GM20431 (cell line): Measurements from ENCODE around the gene PCLAF.
"Not testable (repeated sequence)": the region's sequence is repeated elsewhere in the genome, so short reads cannot be mapped to it uniquely, and the experiment has no call there.

ENCODE experiments used
- in situ Hi-C: fragments of 300-500 bp; cut with MseI, MboI; formaldehyde crosslinking; loops from one replicate; pipeline ENCODE4 v1.15.0; 2020; ENCODE audit warnings: low sequenced_read_pairs; ENCODE audit not compliant: unreplicated experiment

Gene PCLAF, protein sequence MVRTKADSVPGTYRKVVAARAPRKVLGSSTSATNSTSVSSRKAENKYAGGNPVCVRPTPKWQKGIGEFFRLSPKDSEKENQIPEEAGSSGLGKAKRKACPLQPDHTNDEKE

DNA sequence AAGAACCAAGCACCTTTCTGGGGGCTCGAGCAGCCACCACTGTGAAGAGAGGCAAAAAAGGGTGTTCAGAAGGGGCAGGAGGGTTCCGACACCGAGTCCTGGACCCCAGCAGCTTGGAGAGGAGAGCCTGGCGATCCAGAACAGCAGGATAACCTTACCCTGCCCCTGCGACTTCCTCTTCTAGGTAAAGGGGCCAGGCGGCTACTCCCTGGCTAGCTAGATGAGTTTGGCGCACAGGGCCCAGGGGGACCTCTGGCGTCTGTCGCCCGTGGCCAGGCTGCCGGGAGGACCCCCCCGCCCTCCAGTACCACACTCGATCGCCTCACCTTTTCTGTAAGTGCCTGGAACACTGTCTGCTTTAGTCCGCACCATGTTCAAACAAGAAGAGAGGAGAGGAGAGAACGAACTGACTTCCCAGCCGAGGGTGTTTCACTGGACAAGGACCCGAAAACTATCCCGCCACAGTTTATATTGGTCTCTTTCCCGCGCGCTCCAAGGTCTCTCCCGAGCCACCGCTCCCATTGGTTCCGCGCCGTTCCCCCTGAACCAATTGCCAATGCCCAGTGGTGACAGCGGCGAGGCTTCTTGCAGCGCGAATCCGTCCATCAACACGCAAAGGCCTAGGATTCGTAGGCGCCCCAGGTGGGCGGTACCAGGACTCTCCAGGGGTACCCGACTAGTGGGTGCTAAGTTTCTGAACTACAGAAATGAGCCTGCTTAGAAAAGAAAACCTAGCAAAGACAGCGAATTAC lies at the start of gene PCLAF:
Gene PCLAF, minus strand, starts transcription at position 442 of the 752 bp plus-strand sequence. Its CDS starts 70 bp downstream, at position 372.
- in situ Hi-C loops: no loop called here

DNA sequence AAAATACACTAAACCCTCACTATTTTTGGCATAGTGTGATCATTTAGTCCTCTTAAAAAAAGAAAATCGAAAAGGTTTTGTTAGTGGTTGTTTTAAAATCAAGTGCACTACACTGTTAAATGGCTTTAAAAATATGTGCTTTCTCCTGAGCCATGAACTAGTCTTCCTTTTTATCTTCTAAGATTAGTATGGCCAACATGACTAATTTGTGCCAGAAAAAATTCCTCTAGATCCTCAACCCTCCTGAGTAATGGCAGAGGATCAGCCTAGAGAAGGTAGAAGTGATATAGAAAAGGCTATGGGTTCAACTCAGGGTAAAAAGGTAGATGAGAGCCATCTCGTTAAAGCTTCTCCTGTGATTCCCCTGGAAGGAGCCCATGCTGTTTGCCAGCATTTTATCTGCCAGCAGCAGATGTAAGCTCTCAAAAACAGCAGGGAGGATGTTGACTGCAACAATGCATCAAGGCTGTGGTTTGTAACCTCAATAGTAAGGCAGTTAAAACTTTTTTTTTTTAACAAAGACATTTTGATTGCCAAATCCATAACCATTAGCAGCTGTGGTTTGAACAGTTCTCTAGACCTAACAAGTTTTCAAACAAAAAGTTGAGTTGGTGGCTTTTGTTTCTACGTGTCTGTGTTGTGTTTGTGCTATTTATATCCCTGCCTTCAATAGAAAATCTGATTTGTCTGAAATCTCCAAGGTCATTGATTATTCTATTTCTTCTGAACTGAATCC lies 48.9 kb upstream of the PCLAF start:
- in situ Hi-C loops: loop anchor here (25.0 kb wide), 1 partner anchor 232 kb away; no protein-coding TSS in a partner anchor

DNA sequence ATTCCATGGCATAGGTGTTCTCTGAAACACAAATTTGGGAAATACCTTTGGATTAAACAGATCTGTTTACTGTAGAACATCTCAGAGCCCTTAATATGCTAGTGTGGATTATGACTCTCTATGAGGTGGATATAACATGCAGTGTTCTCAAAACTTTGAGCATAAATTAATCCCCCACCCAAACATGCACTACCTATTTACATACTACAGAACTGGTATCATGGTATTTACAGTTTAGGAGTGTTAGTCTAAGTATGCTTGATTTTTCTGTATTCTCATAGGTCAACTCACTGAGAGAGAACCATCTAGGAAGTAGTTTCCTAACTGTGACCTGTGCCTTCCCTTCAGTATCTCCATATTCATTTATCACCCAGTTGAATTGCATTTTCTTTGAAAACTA lies 48.2 kb upstream of the PCLAF start:
- in situ Hi-C loops: loop anchor here (25.0 kb wide), 1 partner anchor 233 kb away; no protein-coding TSS in a partner anchor

DNA sequence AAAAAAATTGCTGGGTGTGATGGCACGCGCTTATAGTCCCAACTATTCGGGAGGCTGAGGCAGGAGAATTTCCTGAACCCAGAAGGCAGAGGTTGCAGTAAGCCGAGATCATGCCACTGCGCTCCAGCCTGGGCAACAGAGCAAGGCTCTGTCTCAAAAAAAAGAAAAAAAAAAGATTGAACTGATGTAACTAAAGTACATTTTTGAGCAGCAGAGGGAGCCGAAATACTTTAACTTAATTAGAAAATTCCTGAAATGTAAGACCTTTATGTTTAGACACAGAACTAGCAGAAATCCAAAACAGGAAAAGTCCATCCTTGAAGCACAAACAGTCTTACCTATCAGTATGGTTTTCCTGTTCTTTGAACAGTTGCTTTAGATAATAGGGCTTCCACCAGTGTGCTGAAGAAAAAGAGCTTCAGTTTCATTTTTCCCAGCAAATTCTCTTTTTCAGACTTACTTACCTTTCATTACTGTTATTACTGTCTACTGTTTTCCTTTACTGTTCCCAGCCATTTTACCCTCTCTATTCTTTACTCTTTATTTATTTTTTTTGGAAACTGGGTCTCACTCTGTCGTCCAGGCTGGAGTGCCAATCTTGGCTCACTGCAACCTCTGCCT lies 45.7 kb upstream of the PCLAF start:
- in situ Hi-C loops: loop anchor here (25.0 kb wide), 1 partner anchor 235 kb away; no protein-coding TSS in a partner anchor

DNA sequence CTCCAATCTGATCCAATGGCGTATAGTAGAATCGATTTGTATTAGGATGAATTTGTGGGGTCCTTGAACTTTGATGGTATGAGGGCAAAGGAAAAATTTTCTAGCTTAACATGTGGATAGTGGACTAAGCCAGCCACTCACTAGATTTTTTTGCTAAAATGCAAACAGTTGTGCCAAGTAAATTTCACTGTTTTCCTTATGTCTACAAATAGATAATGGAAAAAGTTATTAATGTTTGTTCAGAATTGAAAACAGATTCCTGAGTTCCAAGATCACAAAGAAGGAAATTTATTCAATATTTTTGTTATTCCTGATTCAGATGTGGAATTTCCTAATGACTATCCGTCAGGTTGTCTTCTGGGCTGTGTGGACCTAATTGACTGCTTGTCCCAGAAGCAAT lies 44.0 kb upstream of the PCLAF start:
- in situ Hi-C loops: loop anchor here (25.0 kb wide), 1 partner anchor 237 kb away; no protein-coding TSS in a partner anchor

DNA sequence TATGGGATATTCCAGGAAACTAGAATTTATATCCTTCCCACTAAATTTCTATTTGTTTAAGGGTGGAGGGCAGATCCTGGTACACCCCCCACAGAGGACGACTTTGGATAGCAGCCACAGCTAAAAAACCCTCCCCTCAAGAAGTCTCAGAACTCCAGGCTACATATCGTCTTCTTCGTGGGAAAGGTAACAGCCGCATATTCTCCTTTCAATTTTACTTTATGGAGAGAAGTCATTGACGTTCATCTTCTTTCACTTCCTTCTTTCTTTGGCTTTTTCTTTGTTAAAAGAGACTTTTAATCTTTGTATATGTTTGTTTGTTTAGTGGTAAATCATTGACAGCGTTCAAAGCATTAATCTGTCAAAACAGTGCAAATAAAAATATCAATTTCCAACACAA lies 42.7 kb upstream of the PCLAF start:
- in situ Hi-C loops: no loop called here

DNA sequence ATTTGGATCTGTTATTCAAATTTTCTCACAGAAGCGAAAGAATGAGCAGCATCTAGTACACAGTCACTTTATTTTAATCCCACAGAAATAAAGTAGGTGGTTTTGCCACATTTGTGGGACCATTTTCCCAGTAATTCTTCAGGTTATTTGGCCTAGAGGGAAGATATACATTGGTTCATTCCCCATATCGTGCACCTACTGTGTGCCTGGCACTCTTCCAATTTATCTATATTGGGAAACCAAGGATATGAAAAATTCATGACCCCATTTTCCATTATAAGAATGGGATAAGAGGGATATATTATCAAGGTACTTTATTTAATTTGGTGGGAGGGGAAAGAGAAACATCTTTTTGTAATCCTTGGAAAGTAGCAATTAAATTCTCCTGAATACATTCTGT lies 41.5 kb upstream of the PCLAF start:
- in situ Hi-C loops: no loop called here

DNA sequence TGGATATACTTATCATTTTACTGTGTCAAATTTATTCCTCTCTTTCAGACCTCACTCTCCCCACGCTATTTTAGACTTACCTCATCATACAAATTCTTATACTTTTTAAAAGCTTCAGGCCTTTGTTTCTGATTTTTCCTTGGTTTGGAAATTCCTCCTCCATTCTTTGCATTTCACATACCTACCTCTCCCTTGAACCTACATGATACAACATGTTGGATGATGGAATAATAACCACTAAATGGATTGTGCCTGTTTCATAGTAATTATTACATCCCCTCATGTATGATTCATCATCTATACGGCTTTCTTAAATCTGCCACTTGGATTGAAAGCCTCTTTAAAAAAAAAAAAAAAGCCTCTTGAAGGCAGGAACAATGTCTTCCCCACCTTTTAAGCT lies 31.0 kb upstream of the PCLAF start:
- in situ Hi-C loops: no loop called here

DNA sequence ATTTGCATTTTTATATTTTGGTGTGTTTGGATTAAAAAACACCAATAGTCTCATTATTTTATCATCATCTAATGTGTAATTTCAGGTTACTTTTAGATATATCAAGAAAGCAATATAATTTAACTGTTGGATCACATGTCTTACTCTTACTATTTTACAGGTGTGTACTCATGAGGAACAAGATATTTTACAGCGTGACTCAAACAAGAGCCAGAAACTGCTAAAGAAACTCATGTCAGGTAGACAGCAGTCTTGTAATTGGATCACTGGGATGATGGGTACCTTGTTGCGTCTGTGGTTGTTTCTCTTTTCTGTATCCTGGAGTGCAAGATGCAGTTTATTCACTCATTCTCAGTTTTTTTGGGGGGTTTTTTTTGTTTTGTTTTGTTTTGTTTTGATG lies 19.3 kb upstream of the PCLAF start:
- in situ Hi-C loops: no loop called here

DNA sequence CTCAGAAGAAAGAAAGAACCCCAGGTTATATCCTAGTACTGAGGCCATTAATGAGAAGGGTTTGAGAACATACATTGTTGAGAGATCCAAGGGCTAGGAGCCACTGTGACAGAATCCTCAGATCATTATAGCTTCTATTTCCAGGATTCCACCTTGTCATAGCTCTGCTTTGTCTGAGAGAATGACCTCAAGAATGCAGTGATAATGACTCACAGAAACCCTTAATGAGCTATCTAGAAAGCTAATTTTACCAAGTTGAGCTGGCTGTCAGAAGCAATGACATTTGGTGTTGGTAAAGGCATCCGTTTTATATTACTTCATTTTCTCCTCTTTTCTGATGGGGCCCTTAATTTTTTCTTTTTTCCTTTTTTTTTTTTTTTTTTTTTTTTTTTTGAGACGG lies 17.3 kb upstream of the PCLAF start:
- in situ Hi-C loops: no loop called here

DNA sequence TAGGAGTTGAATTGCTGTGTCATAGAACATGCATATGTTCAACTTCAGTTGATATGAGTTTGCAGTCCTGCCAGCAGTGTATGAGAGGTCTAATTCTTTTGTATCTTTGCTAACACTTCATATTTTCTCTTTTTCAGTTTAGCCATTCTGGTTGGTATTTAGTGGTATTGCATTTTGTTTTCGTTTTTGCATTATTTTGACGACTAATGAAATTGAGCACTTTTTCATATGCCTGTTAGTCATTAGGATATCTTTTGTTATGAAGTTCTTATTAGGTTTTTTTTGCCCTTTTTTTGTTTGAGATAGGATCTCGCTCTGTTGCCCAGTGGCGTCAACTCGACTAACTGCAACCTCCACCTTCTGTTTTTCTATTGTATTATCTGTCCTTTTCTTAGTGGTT lies 15.5 kb upstream of the PCLAF start:
- in situ Hi-C loops: no loop called here

DNA sequence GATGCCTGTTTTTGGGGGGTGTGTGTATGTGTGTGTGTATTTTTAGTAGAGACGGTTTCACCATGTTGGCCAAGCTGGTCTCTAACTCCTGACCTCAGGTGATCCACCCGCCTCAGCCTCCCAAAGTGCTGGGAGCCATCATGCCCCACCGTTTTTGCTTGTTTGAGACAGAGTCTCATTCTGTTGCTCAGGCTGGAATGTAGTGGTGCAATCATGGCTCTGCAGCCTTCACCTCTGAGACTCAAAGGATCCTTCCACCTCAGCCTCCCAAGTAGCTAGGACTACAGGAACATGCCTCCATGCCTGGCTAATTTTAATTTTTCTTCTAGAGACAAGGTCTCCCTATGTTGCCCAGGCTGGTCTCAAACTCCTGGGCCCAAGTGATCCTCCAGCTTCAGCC lies 11.2 kb upstream of the PCLAF start:
- in situ Hi-C loops: not testable (repeated sequence)

DNA sequence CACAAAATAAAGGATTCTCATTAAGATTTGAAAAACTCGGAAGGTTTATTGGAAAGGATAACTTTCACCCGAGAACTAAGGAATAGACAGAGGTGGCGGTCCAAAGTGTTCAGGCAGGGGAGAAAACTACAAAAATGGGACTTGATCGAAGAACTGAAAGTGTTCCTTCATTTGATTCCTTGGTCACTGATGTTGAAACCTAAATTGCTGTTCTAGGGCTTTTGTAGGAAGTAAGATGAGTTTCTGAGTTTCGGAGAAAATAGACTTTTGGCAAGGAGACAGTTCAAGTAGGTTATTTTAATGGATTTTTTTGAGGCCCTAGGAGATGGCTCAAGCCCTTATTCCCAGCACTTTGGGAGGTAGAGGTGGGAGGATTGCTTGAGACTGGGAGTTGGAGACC lies 7.8 kb upstream of the PCLAF start:
- in situ Hi-C loops: no loop called here

DNA sequence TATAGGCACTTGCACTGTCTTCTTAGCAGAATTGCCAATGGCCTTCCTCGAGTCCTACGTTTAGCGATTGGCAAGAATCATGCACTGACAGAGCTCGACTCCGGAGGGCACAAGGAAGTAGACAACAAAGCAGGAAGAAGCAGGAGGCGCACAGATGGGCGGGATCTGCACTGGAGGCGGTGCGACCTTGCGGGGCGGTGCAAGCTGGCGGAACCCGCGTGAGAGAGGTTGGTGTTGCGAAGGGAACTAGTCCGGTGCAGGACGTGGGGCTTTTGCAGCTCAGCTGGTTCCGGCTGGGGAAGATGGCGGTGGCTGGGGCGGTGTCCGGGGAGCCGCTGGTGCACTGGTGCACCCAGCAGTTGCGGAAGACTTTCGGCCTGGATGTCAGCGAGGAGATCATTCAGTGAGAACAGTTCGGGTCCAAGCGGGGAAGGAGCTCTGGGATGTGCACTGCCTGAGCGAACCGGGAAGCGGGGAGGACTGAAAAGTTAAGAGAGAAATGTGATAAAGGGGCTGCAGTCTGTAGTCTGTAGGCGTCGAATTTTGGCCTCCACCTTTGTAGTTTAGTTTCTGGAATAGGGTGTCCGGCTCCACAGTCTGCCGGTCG lies 6.4 kb upstream of the PCLAF start, which contains the start of gene TRIP4:
Gene TRIP4, plus strand, starts transcription at position 275 of the 607 bp plus-strand sequence. Its CDS starts 28 bp downstream, at position 303.
- in situ Hi-C loops: no loop called here

DNA sequence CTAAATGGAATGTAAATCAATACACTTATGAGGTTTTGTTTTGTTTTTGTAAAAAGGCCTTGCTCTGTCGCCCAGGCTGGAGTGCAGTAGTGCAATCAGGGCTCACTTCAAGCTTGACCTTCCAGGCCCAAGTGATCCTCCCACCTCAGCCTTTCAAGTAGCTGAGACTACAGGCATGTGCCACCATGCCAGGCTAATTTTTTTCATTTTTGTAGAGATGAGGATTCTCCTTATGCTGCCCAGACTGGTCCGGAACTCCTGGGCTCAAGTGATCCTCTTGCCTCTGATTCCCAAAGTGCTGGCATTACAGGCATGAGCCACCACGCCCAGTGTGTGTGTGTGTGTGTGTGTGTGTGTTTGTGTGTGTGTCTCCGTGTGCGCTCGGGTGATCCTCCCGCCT lies 5.0 kb upstream of the PCLAF start:
- in situ Hi-C loops: no loop called here

DNA sequence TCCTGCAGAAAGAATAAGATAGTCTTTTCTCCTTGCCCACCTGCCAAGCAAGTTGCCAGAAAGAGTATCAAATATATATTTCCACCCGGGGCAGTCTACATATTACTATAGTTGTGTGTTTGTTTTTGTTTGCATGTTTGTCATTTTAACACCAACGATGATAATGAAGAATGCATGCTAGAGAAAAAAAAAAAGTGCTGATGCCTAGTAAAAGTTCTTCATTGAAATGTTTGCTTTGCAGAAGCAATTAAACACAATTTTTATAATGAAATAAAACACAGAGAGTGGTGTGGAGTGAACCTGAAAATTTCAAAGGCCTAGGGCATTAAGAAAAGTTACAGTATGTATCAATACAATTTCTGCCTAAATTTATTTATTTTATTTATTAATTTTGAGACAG lies 2.5 kb upstream of the PCLAF start:
- in situ Hi-C loops: no loop called here

DNA sequence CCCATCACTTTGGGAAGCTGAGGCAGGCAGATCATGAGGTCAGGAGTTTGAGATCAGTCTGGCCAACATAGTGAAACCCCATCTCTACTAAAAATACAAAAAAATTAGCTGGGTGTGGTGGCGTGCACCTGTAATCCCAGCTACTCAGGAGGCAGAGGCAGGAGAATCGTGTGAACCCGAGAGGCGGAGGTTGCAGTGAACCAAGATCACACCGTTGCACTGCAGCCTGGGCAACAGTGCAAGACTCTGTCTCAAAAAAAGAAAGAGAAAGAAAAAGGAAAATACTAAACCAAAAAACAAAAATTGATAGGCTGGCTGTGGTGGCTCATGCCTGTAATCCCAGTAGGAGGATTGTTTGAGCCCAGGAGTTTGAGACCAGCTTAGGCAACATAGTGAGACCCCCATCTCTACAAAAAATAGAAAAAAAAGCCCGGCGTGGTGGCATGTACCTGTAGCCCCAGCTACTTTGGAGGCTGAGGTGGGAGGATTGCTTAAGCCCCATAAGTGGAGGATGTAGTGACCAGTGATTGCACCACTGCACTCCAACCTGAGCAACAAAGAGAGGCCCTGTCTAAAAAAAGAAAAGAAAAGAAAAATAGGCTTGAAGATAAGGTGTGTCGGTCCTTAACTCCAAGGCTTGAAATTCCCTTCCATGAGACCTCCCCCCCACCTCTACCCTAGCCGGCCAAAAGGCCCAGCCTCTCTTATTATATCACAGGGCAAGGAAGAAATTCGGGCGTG lies 941 bp downstream of the PCLAF start:
- in situ Hi-C loops: not testable (repeated sequence)

DNA sequence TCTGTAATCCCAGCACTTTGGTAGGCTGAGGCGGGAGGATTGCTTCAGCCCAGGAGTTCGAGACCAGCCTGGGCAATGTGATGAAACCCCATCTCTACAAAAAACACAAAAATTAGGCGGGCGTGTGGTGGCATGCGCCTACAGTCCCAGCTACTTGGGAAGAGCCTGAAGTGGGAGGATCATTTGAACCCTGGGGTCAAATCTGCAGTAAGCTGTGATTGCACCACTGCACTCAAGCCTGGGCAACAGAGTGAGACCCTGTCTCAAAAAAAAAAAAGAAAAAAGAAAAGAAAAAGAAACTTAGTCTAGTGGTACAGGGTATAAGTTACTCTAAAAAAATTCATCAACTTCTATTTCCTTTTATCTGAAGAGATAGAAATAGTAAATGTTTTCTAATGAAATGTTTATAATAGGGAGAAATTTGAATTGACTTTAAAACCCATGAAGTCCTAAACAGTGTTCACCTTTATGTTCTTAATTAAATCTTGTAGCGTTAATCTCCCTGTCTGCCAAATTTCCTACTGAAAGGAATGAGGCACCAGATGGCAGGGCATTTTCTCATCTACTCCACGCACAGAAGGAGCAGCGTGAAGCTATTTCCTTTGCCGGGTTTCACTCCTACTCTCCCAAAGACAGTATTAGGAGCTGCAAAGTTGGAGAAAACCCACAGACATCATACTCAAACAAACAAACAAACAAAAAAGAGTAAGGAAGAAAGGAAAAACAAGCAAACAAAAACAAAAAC lies 1.9 kb downstream of the PCLAF start:
- in situ Hi-C loops: no loop called here

DNA sequence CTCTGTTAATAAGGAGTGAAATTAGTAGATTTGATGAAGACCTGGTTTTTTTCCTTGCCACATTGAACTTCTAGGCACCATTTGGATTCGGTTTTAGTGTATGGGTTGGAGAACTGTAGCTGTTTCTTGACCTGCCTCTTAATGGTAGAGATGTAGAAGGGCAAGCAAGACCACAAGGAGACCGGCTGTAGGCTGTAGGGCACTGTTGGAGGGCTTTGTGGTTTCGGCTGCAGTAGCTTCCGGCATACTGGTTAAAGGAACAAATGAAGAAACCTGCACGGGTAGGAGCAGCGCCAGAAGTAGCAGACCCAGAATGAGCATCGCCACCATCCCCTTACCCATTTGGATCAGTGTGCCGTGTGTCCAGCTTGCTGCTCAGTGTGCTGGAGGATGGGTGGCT lies 7.9 kb downstream of the PCLAF start:
- in situ Hi-C loops: loop anchor here (25.0 kb wide), 1 partner anchor 161 kb away; no protein-coding TSS in a partner anchor
